T-cell (primary cell): Measurements from ENCODE around the gene ZNF469. TPM values are rescaled to one million over a fixed set of nuclear protein-coding genes. Genes with fewer than 3 reads are reported as not detected.

ENCODE experiments used
- ATAC-seq, 4 experiments: fragments of 200-7000 bp in 3 of 4; fragments of 150-1000 bp in 1 of 4; cut with Tn5 transposase; replicated peaks in 1 of 4; 1 replicate in 3 of 4; 2 replicates in 1 of 4; pipeline ENCODE4 v1.10.0; 2021; ENCODE audit warnings: moderate library complexity in 3 of 4, mild to moderate bottlenecking in 2 of 4, moderate number of reproducible peaks in 1 of 4
- CTCF ChIA-PET, 2 donors: fragments of 300-600 bp; sonication (Branson Sonifier 250); formaldehyde crosslinking; loops; one replicate each; lab custom pipeline; 2022; ENCODE audit warnings: antibody characterized with exemption in 2 of 2; lab: Charles Lee
- POLR2A ChIA-PET, 2 donors: fragments of 300-600 bp; sonication (Branson Sonifier 250); formaldehyde crosslinking; loops; one replicate each; lab custom pipeline; 2022; ENCODE audit warnings: antibody characterized with exemption in 2 of 2; lab: Charles Lee
- DNase-seq, 35 experiments: peaks; one replicate each; pipeline versions ENCODE4 v3.0.0 to v3.0.0-alpha.2; 2013 to 2023
- H3K27ac ChIP-seq: one replicate; pipeline ENCODE4 v1.5.1; 2013; ENCODE audit warnings: low read length
- H3K27me3 ChIP-seq, 2 experiments: replicated peaks in 1 of 2; 1 replicate in 1 of 2; 2 replicates in 1 of 2; pipeline versions ENCODE4 v1.6.1 to v1.7.0; 2013; ENCODE audit warnings: low read length in 1 of 2, mixed read lengths in 1 of 2; ENCODE audit not compliant: control insufficient read depth in 2 of 2, insufficient read depth in 2 of 2; ENCODE audit errors: extremely low read depth in 1 of 2
- H3K36me3 ChIP-seq, 2 donors: 1 replicate in 1 of 2; 2 replicates in 1 of 2; pipeline versions ENCODE4 v1.6.1 to v1.7.0; 2013; ENCODE audit warnings: low read length in 1 of 2; ENCODE audit not compliant: control insufficient read depth in 2 of 2, insufficient read depth in 1 of 2; ENCODE audit errors: extremely low read depth in 1 of 2
- H3K4me1 ChIP-seq, 2 experiments: 1 replicate in 1 of 2; 2 replicates in 1 of 2; pipeline versions ENCODE4 v1.6.1 to v1.7.0; 2013; ENCODE audit warnings: low read length in 2 of 2, mixed read lengths in 1 of 2; ENCODE audit not compliant: insufficient read depth in 2 of 2, control insufficient read depth in 1 of 2; ENCODE audit errors: extremely low read depth in 1 of 2
- H3K4me3 ChIP-seq, 2 donors: 1 replicate in 1 of 2; 2 replicates in 1 of 2; pipeline versions ENCODE4 v1.5.1 to v1.7.0; 2013; ENCODE audit warnings: mild to moderate bottlenecking in 2 of 2, low read length in 1 of 2, moderate library complexity in 1 of 2; ENCODE audit not compliant: control insufficient read depth in 1 of 2; ENCODE audit errors: extremely low read depth in 1 of 2
- H3K9me3 ChIP-seq: 2 replicates; pipeline ENCODE4 v1.7.0; 2013
- H3K27ac Mint-ChIP-seq, 2 donors: one replicate each; pipeline ENCODE4 v1.8.0; 2020 to 2021; ENCODE audit warnings: mild to moderate bottlenecking in 2 of 2, mixed read lengths in 2 of 2
- H3K27me3 Mint-ChIP-seq, 2 donors: one replicate each; pipeline ENCODE4 v1.8.0; 2021 to 2022; ENCODE audit warnings: mixed read lengths in 2 of 2
- H3K36me3 Mint-ChIP-seq: one replicate; pipeline ENCODE4 v1.8.0; 2021; ENCODE audit warnings: mixed read lengths
- H3K4me1 Mint-ChIP-seq, 3 donors: one replicate each; pipeline ENCODE4 v1.8.0; 2020 to 2022; ENCODE audit warnings: mixed read lengths in 3 of 3, mild to moderate bottlenecking in 1 of 3
- H3K4me3 Mint-ChIP-seq, 3 donors: one replicate each; pipeline ENCODE4 v1.8.0; 2020 to 2022; ENCODE audit warnings: mild to moderate bottlenecking in 3 of 3, mixed read lengths in 3 of 3, moderate library complexity in 3 of 3
- H3K9me3 Mint-ChIP-seq, 3 donors: one replicate each; pipeline ENCODE4 v1.8.0; 2020 to 2022; ENCODE audit warnings: mixed read lengths in 3 of 3
- WGBS: methylation state at CpG from one replicate; pipeline ENCODE4 v1.1.5; 2013; ENCODE audit warnings: missing lambda C conversion rate; ENCODE audit not compliant: insufficient coverage; 5-methylcytosine and 5-hydroxymethylcytosine counted together
- total RNA-seq, 35 experiments: library from RNA in 6 of 35; stranded (reverse) in 6 of 35; fragments of 120-200 nt in 1 of 35; gene quantifications; one replicate each; pipeline versions ENCODE4 v1.2.1 to v1.2.4 and lab custom pipeline; 2013 to 2026

The ZNF469 gene
- total RNA-seq, 5 donors from 2014 or later (not counting 1 experiment from before 2014, with no cell fraction given): 0.63 to 1.8 (median 1.6) TPM

DNA sequence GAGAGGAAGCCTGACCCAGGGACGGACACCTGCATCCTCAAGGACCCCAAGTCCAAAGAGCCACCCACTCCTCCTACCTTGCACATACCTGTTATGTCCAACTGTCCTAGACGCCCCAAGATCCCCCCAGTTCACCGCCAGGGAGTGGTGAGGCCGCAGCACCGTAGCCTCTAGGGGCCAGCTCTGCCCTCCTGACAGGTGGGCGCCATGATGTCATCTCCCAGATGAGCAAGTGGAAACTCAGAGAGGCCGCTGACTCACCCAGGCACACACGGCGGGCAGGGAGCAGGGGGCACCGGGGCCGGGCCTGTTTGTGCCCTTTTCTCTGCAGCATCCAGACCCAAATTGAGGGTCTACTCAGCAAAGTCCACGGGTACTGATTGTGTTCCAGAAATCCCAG lies 4.8 kb upstream of the ZNF469 start:
- Histone ChIP-seq H3K4me3 (no peak overlapping the region), H3K36me3 (no peaks in the 10 kb centered on the region), H3K27ac (no peak overlapping the region), H3K27me3 (peaks cover 2 to 55% of the 10 kb centered on the region in 2 experiments), H3K9me3 (no peaks in the 10 kb centered on the region), H3K4me1 (no peaks in the 10 kb centered on the region)
- no peak for ATAC-seq
- CTCF ChIA-PET: no interaction called here
- H3K27me3 Mint-ChIP-seq: peaks cover 12 to 16% of the 10 kb centered on the region in 2 donors
- DNase-seq: no peak
- H3K27ac Mint-ChIP-seq: no peak overlapping the region
- H3K4me3 Mint-ChIP-seq: no peak overlapping the region
- peaks cover 4% of the 10 kb centered on the region in 3 donors for H3K4me1 Mint-ChIP-seq
- 86% methylated on average over 12 of the region's 12 CpGs for WGBS
- no peaks in the 10 kb centered on the region for H3K9me3 Mint-ChIP-seq
- H3K36me3 Mint-ChIP-seq: no peaks in the 10 kb centered on the region
- POLR2A ChIA-PET: no interaction called here

DNA sequence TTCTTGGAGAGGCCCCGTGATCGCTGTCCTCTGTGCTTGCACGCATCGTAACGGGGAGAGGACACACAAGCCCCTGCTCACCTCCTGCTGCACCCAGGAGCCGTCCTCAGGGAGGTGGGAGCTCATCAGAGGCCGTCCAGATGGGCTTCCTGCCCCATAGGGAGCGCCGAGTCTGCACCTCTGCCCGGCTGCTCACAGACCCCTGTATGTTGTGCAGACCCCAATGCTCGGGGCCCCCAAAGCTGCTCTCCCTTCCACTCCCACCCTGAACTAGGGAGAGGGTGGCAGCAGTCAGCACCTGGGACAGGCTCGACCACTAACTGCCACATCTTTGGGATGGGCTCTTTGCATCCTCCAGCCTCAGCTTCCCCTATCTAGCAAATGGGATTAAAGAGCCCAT lies 4.4 kb upstream of the ZNF469 start:
- Histone ChIP-seq H3K4me1 (no peaks in the 10 kb centered on the region), H3K27ac (no peak overlapping the region), H3K36me3 (no peaks in the 10 kb centered on the region), H3K4me3 (no peak overlapping the region), H3K9me3 (no peaks in the 10 kb centered on the region), H3K27me3 (peaks cover 2 to 55% of the 10 kb centered on the region in 2 experiments)
- no peak overlapping the region for H3K4me3 Mint-ChIP-seq
- ChIA-PET CTCF (no interaction called here), POLR2A (no interaction called here)
- DNase-seq (no peak), ATAC-seq (no peak)
- peaks cover 4% of the 10 kb centered on the region in 3 donors for H3K4me1 Mint-ChIP-seq
- WGBS: 80% methylated on average over 9 of the region's 12 CpGs
- H3K36me3 Mint-ChIP-seq: no peaks in the 10 kb centered on the region
- no peak overlapping the region for H3K27ac Mint-ChIP-seq
- no peaks in the 10 kb centered on the region for H3K9me3 Mint-ChIP-seq
- peaks cover 12 to 16% of the 10 kb centered on the region in 2 donors for H3K27me3 Mint-ChIP-seq

DNA sequence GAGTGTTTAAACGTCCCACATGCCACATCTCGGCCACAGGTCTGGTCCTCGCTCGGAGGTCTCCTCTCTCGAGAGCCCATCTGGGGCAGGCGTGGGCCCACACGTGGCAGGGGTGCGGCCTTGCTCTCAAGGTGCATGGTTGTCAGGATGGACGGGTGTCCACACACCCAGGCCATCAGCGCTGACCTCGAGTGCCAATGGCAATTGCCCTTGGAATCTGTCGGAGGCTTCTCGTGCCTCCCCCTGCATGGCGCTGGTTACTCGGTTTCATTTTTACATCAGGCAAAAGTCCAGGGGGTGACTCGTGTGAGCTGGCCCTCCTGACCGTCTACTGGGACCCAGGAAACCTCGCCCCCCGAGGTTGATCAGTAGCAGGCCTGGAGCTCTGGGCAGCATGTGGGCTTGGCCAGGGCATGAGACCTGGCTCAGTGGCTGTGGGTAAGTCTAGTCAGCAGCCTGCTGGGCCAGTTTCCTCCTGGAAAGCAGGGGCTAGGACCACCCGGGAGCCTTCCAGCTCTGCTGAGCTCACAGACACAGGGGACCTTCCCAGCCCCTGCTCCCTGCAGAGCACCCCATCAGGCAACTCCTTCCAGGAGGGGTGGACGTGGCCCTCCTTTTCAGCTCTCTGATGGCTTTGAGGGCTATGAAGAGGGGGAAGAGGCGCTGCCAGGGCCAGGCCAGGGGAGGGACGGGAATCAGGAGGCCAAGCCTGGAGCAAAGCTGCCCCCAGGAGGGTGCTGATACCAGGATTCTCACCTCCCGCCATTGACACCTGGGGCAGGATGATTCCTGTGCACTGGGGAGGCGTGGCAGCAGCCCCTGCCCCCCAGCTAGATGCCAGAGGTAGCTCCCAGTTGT lies 3.7 kb upstream of the ZNF469 start:
- no peak for ATAC-seq
- POLR2A ChIA-PET: no interaction called here
- H3K36me3 ChIP-seq: no peaks in the 10 kb centered on the region
- H3K36me3 Mint-ChIP-seq: no peaks in the 10 kb centered on the region
- no peak overlapping the region for H3K27ac ChIP-seq
- no peak overlapping the region for H3K4me3 ChIP-seq
- H3K4me1 Mint-ChIP-seq: peaks cover 4 to 5% (median 5%) of the 10 kb centered on the region in 3 donors
- H3K27me3 ChIP-seq: peaks cover 2 to 60% of the 10 kb centered on the region in 2 experiments
- H3K9me3 Mint-ChIP-seq: no peaks in the 10 kb centered on the region
- H3K27ac Mint-ChIP-seq: no peak overlapping the region
- H3K27me3 Mint-ChIP-seq: peaks cover 12 to 18% of the 10 kb centered on the region in 2 donors
- no peak for DNase-seq
- peaks cover 0 to 5% of the 10 kb centered on the region in 2 experiments for H3K4me1 ChIP-seq
- CTCF ChIA-PET: no interaction called here
- WGBS: 79% methylated on average over 24 of the region's 25 CpGs
- no peak overlapping the region for H3K4me3 Mint-ChIP-seq
- no peaks in the 10 kb centered on the region for H3K9me3 ChIP-seq

DNA sequence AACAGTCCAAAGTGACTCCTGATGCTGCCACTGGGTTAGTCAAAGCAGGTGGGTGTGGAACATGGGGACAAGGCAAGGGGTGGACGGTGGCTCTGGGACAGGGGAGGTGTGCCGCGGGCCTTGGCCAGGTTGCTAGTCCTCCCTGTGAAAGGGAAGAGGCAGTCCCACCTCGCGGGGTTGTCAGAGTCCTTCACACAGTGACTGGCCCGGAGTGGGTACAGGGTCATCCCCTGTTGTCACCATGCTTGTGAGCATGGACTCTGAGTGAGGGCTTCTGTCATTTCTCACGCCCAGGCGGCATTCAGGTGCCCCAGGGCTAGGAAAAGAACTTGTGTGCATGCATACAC lies 3.1 kb upstream of the ZNF469 start:
- Mint-ChIP-seq H3K9me3 (no peaks in the 10 kb centered on the region), H3K27ac (no peak overlapping the region), H3K36me3 (no peaks in the 10 kb centered on the region), H3K4me3 (no peak overlapping the region), H3K4me1 (peaks cover 4 to 9% (median 9%) of the 10 kb centered on the region in 3 donors), H3K27me3 (peaks cover 12 to 24% of the 10 kb centered on the region in 2 donors)
- 86% methylated on average over 8 of the region's 8 CpGs for WGBS
- no peak overlapping the region for H3K4me3 ChIP-seq
- ATAC-seq: no peak
- POLR2A ChIA-PET: no interaction called here
- DNase-seq: no peak
- H3K4me1 ChIP-seq: peaks cover 0 to 6% of the 10 kb centered on the region in 2 experiments
- peaks cover 3 to 66% of the 10 kb centered on the region in 2 experiments for H3K27me3 ChIP-seq
- CTCF ChIA-PET: no interaction called here
- no peak overlapping the region for H3K27ac ChIP-seq
- no peaks in the 10 kb centered on the region for H3K9me3 ChIP-seq
- H3K36me3 ChIP-seq: no peaks in the 10 kb centered on the region

DNA sequence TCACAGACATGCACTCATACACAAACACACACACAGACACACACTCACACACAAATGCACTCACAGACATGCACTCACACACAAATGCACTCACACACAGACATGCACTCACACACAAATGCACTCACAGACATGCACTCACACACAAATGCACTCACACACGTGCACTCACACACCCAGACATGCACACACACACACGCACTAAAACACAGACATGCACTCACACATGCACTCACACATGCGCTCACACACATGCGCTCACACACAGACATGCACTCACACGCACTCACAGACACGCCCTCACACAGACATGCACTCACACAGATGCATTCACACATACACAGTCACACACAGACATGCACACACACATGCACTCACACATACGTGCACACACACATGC lies 2.7 kb upstream of the ZNF469 start:
- no peaks in the 10 kb centered on the region for H3K9me3 ChIP-seq
- H3K4me1 Mint-ChIP-seq: peaks cover 4 to 10% (median 9%) of the 10 kb centered on the region in 3 donors
- no peaks in the 10 kb centered on the region for H3K36me3 Mint-ChIP-seq
- ATAC-seq: no peak
- H3K9me3 Mint-ChIP-seq: no peaks in the 10 kb centered on the region
- H3K27ac Mint-ChIP-seq: no peak overlapping the region
- POLR2A ChIA-PET: no interaction called here
- no peak overlapping the region for H3K27ac ChIP-seq
- no peaks in the 10 kb centered on the region for H3K36me3 ChIP-seq
- peaks cover 15 to 28% of the 10 kb centered on the region in 2 donors for H3K27me3 Mint-ChIP-seq
- CTCF ChIA-PET: no interaction called here
- peaks cover 5 to 70% of the 10 kb centered on the region in 2 experiments for H3K27me3 ChIP-seq
- H3K4me3 Mint-ChIP-seq: no peak overlapping the region
- WGBS: 85% methylated on average over 7 of the region's 7 CpGs
- peaks cover 0 to 6% of the 10 kb centered on the region in 2 experiments for H3K4me1 ChIP-seq
- H3K4me3 ChIP-seq: no peak overlapping the region
- no peak for DNase-seq

DNA sequence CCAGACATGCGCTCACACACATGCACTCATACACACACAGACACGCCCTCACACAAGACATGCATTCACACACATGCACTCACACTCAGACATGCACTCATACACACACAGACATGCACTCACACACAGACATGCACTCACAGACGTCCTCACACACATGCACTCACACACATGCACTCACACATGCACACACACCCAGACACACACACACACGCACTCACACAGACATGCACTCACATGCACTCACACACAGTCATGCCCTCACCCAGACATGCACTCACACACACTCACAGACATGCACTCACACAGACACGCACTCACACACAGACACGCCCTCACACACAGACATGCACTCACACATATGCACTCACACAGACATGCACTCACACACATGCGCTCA lies 2.1 kb upstream of the ZNF469 start:
- Mint-ChIP-seq H3K4me1 (peaks cover 4 to 10% (median 9%) of the 10 kb centered on the region in 3 donors), H3K27me3 (peaks cover 18 to 33% of the 10 kb centered on the region in 2 donors), H3K27ac (no peak overlapping the region), H3K36me3 (no peaks in the 10 kb centered on the region), H3K9me3 (no peaks in the 10 kb centered on the region), H3K4me3 (no peak overlapping the region)
- H3K9me3 ChIP-seq: no peaks in the 10 kb centered on the region
- ChIA-PET CTCF (no interaction called here), POLR2A (no interaction called here)
- no peaks in the 10 kb centered on the region for H3K36me3 ChIP-seq
- peaks cover 0 to 6% of the 10 kb centered on the region in 2 experiments for H3K4me1 ChIP-seq
- H3K27me3 ChIP-seq: peaks cover 5 to 70% of the 10 kb centered on the region in 2 experiments
- no peak overlapping the region for H3K27ac ChIP-seq
- H3K4me3 ChIP-seq: no peak overlapping the region
- WGBS: 77% methylated on average over 7 of the region's 7 CpGs
- ATAC-seq (no peak), DNase-seq (no peak)
